GM19193 (cell line): ENCODE measurements around the gene CPLX4.

Experiments
- POLR2A ChIP-seq: IDR thresholded peaks from 4 replicates; pipeline ENCODE4 v1.6.1; 2011; ENCODE audit not compliant: insufficient read depth, insufficient read length; ENCODE audit errors: extremely low read depth

CPLX4 gene

DNA sequence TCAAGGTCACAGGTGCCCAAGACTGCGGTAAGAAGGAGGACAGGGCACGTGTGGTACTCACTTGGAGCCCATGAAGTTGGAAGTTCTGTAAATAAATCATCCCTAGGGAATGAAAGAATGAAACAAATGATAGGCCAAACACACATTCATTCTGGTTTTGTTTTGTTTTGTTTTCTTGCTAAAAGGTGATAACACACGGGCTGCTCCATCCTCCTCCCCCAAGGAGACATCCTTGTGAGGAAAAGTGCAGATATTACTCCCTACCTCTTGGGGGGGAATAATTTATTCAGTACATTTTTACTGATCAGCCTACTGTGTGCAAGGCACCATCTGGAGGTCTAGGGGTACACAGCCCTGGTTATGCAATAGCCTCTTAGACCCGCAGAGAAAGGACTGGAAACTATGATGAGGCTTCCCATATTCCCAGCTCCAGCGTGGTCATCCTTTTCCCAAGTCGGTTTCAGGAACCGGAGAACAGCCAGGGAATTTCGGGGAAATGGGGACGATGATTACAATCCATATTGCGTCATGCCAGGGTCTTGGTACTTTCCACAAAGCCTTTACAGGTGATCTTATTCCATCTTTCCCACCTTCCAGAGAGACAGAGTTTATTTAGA, 51.5 kb downstream of the CPLX4 start:
- TF ChIP-seq POLR2A, result no peak

DNA sequence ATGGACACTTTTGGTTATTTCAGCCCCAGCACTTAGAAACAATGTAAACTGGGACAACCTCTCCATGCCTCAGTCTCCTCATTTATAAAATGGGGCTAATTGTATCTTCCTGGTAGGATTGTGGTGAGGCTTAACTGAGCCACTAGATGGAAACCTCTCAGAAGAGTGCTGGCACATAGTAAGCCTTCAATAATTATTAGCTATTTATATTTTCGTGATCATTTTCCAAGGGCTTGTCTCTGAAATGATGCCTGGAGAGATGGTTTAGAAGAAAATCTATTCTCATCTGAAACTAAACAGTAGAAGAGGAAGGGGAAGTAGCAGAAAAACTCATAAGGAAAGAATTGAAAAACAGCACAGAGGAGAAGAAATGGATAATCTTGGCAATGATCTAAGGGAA, 52.0 kb downstream of the CPLX4 start:
- no peak for TF ChIP-seq POLR2A

DNA sequence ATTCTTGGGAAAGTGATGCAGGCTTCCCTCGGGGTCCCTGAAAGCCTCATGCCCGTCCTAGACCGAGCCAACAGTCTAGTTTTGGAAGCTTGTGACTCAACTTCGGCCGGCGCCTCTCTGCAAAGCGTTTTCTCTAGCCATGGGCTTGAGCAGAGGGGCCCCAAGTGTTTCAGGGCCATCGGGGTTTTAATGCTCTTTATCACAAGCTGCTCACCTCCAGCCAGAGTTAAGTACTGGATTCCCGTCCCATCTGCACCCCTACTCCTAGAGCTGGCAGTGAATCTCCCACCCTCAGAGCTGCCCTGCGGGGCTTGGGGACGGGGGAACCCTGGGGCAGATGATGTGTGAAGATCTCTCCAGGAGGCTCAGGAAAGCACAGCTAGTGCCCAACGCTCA, 52.5 kb downstream of the CPLX4 start:
- TF ChIP-seq POLR2A, result no peak

DNA sequence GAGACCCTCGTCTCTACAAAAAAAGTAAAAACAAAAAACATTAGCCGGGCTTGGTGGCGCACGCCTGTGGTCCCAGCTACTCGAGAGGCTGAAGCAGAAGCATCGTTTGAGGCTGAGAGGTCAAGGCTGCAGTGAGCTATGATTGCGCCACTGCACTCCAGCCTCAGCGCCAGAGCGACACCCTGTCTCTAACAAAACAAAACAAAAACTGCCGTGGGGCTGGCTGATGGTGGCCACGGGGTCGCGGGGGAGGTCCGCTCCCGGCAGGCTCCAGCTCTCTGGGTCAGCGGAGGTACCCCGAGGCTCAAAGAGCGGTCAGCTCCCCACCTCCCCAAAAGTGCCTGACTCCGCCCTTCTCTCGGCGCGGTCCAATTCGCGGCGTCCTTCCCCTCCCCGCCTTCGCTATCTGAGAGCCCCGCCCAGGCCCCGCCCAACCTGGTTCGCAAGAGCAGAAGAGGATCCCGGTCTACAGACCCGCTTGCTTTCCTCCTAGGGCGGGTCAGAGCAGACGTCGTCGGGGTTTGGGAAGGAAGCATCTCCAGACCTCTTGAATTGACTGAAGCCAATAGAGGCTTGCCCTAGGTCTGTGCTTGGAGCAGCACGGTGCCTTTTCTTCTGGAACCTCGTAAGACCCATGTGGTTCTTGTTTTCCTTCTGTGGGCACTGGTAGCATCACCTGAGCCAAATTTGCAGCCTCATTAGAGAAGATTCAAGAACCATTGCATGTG, 53.0 kb downstream of the CPLX4 start:
- TF ChIP-seq POLR2A, result no peak

DNA sequence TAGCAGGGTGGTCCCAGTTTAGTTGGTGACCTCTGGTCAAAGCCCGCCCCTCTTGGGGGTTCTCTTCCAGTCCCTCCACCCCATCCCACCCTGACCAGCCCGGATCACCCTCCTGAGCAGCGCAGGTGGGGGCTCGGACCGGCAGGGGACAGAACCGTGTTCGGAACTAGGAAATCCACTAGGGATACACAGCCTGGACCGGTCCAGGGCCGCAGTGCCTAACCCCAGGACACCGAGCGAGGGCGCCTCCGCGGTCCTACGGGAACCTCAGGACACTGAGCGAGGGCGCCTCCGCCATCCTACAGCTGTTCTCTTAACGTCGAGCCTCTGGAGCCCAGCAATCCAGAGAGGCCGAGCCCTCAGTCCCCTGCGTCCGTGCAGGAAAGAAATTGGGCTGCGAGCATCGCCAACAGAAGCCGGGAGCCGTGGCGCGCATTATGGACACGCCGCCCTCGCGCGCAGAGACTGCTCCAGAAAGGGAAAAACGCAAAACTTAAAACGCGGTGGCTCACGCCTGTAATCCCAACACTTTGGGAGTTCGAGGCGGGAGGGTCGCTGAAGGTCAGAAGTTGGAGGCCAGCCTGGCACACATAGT, 53.7 kb downstream of the CPLX4 start:
- TF ChIP-seq POLR2A, result no peak

DNA sequence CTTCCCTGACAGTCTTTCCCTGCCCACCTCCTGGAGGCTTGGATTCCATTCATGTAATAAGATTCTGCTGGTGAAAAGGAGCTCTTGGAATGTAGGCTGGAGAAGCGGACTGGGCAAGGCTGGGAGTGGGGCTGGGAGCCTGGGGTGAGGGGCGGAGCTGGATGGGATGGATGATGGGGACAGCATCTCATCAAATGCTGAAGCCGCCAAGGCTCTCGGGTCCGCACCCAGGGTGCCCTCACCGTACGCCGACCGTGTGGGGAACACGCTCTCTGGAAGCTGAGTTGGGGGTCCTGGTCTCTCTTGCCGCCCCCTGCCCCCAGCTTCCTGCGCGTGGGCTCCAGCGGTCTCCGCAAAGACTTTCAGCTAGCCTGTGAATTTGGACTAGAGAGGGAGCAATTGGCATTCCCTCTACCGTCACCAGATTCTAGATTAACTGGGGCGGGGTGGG, 54.3 kb downstream of the CPLX4 start:
- no peak for TF ChIP-seq POLR2A

DNA sequence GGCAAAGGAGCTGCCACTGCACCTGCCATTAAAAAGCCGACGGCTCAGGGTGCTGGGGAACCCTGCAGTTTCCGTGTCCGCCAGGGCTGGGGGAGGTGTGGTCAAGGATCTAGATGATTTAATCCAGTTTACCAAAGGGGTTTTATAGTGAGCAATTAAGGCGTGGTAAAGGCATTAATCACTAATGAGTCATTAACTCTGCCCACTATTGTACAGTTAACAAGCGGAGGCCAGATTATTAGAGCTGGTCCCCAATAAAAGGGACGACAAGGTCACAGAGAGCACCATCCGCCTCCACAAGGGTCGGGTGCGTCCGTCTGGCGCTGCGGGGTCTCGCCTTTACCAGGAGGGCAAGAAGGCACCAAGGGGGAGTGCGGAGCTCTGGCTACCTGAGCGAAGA, 54.8 kb downstream of the CPLX4 start:
- no peak for TF ChIP-seq POLR2A

DNA sequence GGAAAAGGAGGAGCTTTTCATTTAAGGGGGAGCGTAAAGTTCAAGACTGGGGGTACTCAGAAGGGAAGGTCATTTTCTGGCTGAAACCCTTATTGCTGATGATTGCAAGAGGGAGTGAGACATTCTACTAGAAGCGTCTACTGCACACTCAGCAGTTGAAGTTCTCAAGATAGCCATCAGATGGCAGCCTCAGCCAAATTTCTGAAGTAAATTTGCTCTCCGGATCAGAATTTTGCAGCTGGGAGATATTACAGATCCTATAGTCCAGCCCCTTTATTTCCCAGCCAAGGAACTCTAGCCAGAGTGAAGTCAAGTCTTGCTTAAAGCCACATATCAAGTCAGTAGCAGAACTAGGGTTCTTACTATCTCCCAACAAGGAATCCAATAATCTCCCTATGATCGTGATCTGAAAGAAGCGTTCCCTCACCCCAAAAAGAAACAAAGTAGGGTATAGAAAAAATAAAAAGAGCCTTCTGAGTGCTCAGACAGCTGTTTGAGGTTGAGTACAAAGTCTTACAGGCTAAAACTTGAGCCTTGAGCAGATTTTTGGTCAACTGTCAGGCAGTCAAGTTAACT, 69.2 kb downstream of the CPLX4 start:
- TF ChIP-seq POLR2A, result no peak

DNA sequence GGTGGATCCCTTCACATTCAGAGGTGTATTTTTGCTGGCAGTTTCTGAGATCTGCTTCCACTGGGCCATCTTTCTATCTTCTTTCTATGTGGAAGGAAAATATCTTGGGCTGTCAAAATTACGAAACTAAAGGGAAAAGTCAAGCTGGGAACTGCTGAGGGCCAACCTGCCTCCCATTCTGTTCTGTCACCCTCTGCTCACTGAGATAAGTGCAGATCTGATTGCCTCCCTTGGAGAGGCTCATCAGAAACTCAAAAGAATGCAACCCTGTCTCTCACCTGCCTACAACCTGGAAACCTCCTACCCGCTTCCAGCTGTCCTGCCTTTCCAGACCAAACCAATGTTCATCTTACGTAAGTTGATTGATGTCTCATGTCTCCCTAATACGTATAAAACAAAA, 71.7 kb downstream of the CPLX4 start:
- TF ChIP-seq POLR2A, result no peak
